CD1c-positive myeloid dendritic cell (primary cell): Measurements from ENCODE around the gene KCNN3.

ENCODE experiments used
- DNase-seq: peaks from one replicate; pipeline ENCODE4 v3.0.0-alpha.2; 2016; ENCODE audit errors: extremely low spot score

KCNN3 gene

GRCh38 chr1:154861607-154862094 is 8.4 kb downstream of the KCNN3 start:
- DNase-seq, result no peak

GRCh38 chr1:154860156-154860870 is 9.8 kb downstream of the KCNN3 start:
- DNase-seq, result peak; percentile 40

- peak; percentile 2 for DNase-seq
These were observed 10.3 kb downstream of the KCNN3 start for GRCh38 chr1:154859786-154860155.

GRCh38 chr1:154859151-154859785 is 10.8 kb downstream of the KCNN3 start:
- no peak for DNase-seq

- DNase-seq, result no peak
These were observed 12.5 kb downstream of the KCNN3 start for GRCh38 chr1:154857441-154858215.

- no peak for DNase-seq
These were observed 13.1 kb downstream of the KCNN3 start for GRCh38 chr1:154857022-154857421.

- no peak for DNase-seq
These were observed 13.5 kb downstream of the KCNN3 start for GRCh38 chr1:154856544-154856943.

GRCh38 chr1:154856049-154856448 is 14.0 kb downstream of the KCNN3 start:
- no peak for DNase-seq

GRCh38 chr1:154855186-154855851 is 14.8 kb downstream of the KCNN3 start:
- DNase-seq, result no peak

- DNase-seq, result no peak
These were observed 17.2 kb downstream of the KCNN3 start for GRCh38 chr1:154852845-154853244.

GRCh38 chr1:154851392-154852177 is 18.5 kb downstream of the KCNN3 start:
- no peak for DNase-seq

- no peak for DNase-seq
These were observed 20.4 kb downstream of the KCNN3 start for GRCh38 chr1:154849645-154850131.

- DNase-seq, result no peak
These were observed 21.1 kb downstream of the KCNN3 start for GRCh38 chr1:154848983-154849382.

- no peak for DNase-seq
These were observed 22.2 kb downstream of the KCNN3 start for GRCh38 chr1:154847891-154848290.

GRCh38 chr1:154846565-154847442 is 23.3 kb downstream of the KCNN3 start:
- no peak for DNase-seq

- DNase-seq, result no peak
These were observed 24.2 kb downstream of the KCNN3 start for GRCh38 chr1:154845879-154846278.

- no peak for DNase-seq
These were observed 24.9 kb downstream of the KCNN3 start for GRCh38 chr1:154845174-154845573.

- no peak for DNase-seq
These were observed 25.8 kb downstream of the KCNN3 start for GRCh38 chr1:154844297-154844681.

GRCh38 chr1:154843636-154844296 is 26.3 kb downstream of the KCNN3 start:
- no peak for DNase-seq

GRCh38 chr1:154842635-154843034 is 27.4 kb downstream of the KCNN3 start:
- DNase-seq, result no peak
